ENCODE data around the gene KAT7. TPM values are rescaled to one million over a fixed set of nuclear protein-coding genes. Genes with fewer than 3 reads are reported as not detected.
"Not testable (repeated sequence)": the region's sequence is repeated elsewhere in the genome, so short reads cannot be mapped to it uniquely, and the experiment has no call there.

KAT7 gene
- total RNA-seq, 1 donor from 2014 or later: 95.0 TPM

- ATAC-seq (ENCODE audit: low read depth): no peak
- H3K36me3 Mint-ChIP-seq (ENCODE audit: low read depth): peaks cover 46% of the 10 kb centered on the region
Measured at GRCh38 chr17:49755663-49756283, 32.7 kb upstream of the KAT7 start.

GRCh38 chr17:49756323-49757150 lies 31.9 kb upstream of the KAT7 start:
- no peak for DNase-seq
- no peak for ATAC-seq (ENCODE audit: low read depth)
- ChIA-PET POLR2A (interaction anchor here (0.5 to 9.0 kb wide), 7 partner anchors 6 to 187 kb away, joined by 3 to 129 read pairs (median 4); partner anchors contain the start of gene FAM117A), CTCF (interaction anchor here (0.7 kb wide), 1 partner anchor 9 kb away, joined by 6 read pairs; no protein-coding TSS in a partner anchor)
- Mint-ChIP-seq H3K27me3 (no peaks in the 10 kb centered on the region), H3K36me3 (ENCODE audit: low read depth) (peaks cover 48% of the 10 kb centered on the region), H3K4me3 (no peak overlapping the region), H3K4me1 (peaks cover 64% of the 10 kb centered on the region), H3K27ac (peak overlapping the region; percentile 70), H3K9me3 (no peaks in the 10 kb centered on the region)
- intact Hi-C loops (cut with micrococcal nuclease): no loop called here
- TF ChIP-seq CTCF (IDR thresholded peaks at IDR 0.05): no peak

More at GRCh38 chr17:49755663-49756283, 32.7 kb upstream of the KAT7 start:
- Mint-ChIP-seq H3K4me3 (no peak overlapping the region), H3K27ac (peak overlapping the region; percentile 70), H3K27me3 (no peaks in the 10 kb centered on the region), H3K9me3 (no peaks in the 10 kb centered on the region), H3K4me1 (peaks cover 61% of the 10 kb centered on the region)
- no peak for DNase-seq
- ChIA-PET POLR2A (interaction anchor here (0.5 to 6.6 kb wide), 4 partner anchors 7 to 186 kb away, joined by 3 to 54 read pairs (median 3); partner anchors contain the start of gene FAM117A), CTCF (no interaction called here)
- intact Hi-C loops (cut with micrococcal nuclease): no loop called here
- no peak for TF ChIP-seq CTCF (IDR thresholded peaks at IDR 0.05)

- Mint-ChIP-seq H3K9me3 (no peaks in the 10 kb centered on the region), H3K27ac (no peak overlapping the region), H3K27me3 (no peaks in the 10 kb centered on the region), H3K36me3 (ENCODE audit: low read depth) (peaks cover 48% of the 10 kb centered on the region), H3K4me1 (peaks cover 69% of the 10 kb centered on the region), H3K4me3 (no peak overlapping the region)
- no peak for ATAC-seq (ENCODE audit: low read depth)
- intact Hi-C loops (cut with micrococcal nuclease): no loop called here
- ChIA-PET CTCF (interaction anchor here (0.7 kb wide), 1 partner anchor 10 kb away, joined by 6 read pairs; no protein-coding TSS in a partner anchor), POLR2A (interaction anchor here (0.6 to 9.0 kb wide), 2 partner anchors 10 to 110 kb away, joined by 4 to 129 read pairs; no protein-coding TSS in a partner anchor)
- DNase-seq: no peak
- TF ChIP-seq CTCF (IDR thresholded peaks at IDR 0.05): no peak
Measured at GRCh38 chr17:49757151-49757777, 31.2 kb upstream of the KAT7 start.

- ATAC-seq (ENCODE audit: low read depth); DNase-seq; H3K4me3 Mint-ChIP-seq; intact Hi-C loops (cut with micrococcal nuclease); H3K27me3 Mint-ChIP-seq; H3K9me3 Mint-ChIP-seq; CTCF ChIA-PET: not testable (repeated sequence)
- POLR2A ChIA-PET: interaction anchor here (0.5 to 9.0 kb wide), 4 partner anchors 11 to 40 kb away, joined by 4 to 129 read pairs (median 6); partner anchors contain the start of gene KAT7
- peaks cover 46% of the 10 kb centered on the region for H3K36me3 Mint-ChIP-seq (ENCODE audit: low read depth)
- peaks cover 73% of the 10 kb centered on the region for H3K4me1 Mint-ChIP-seq
- peak overlapping the region; percentile 70 for H3K27ac Mint-ChIP-seq
Measured at GRCh38 chr17:49758464-49759010, 29.9 kb upstream of the KAT7 start.

- intact Hi-C loops (cut with micrococcal nuclease): no loop called here
- Mint-ChIP-seq H3K27ac (peak overlapping the region; percentile 70), H3K36me3 (ENCODE audit: low read depth) (peaks cover 47% of the 10 kb centered on the region), H3K9me3 (no peaks in the 10 kb centered on the region), H3K27me3 (no peaks in the 10 kb centered on the region), H3K4me3 (no peak overlapping the region), H3K4me1 (peaks cover 70% of the 10 kb centered on the region)
- CTCF ChIA-PET: no interaction called here
- no peak for ATAC-seq (ENCODE audit: low read depth)
- no peak for DNase-seq
- TF ChIP-seq CTCF (IDR thresholded peaks at IDR 0.05): no peak
- POLR2A ChIA-PET: interaction anchor here (0.5 to 9.0 kb wide), 4 partner anchors 12 to 41 kb away, joined by 4 to 129 read pairs (median 6); partner anchors contain the start of gene KAT7
Measured at GRCh38 chr17:49759203-49759602, 29.3 kb upstream of the KAT7 start.
